Hepatocyte (in vitro differentiated cells): ENCODE results near the gene METTL18. TPM values are rescaled to one million over a fixed set of nuclear protein-coding genes. Genes with fewer than 3 reads are reported as not detected.

Source experiments
- DNase-seq: peaks from one replicate; pipeline ENCODE4 v3.0.0-alpha.2; 2016; ENCODE audit warnings: low spot score
- H2AFZ ChIP-seq: fragments of 200-600 bp; sonication (generic); 2 replicates; pipeline ENCODE4 v1.6.0; 2016; ENCODE audit warnings: antibody characterized with exemption, mild to moderate bottlenecking
- H3K27ac ChIP-seq: fragments of 200-600 bp; sonication (generic); 2 replicates; pipeline ENCODE4 v1.5.1; 2016; ENCODE audit warnings: mild to moderate bottlenecking
- H3K27me3 ChIP-seq: fragments of 200-600 bp; sonication (generic); 2 replicates; pipeline ENCODE4 v1.6.1; 2016
- H3K36me3 ChIP-seq: fragments of 200-600 bp; sonication (generic); replicated peaks from 2 replicates; pipeline ENCODE4 v1.5.1; 2016; ENCODE audit warnings: low read depth; ENCODE audit not compliant: insufficient read depth
- H3K4me1 ChIP-seq: fragments of 200-600 bp; sonication (generic); 2 replicates; pipeline ENCODE4 v1.5.1; 2016; ENCODE audit warnings: mild to moderate bottlenecking, moderate library complexity; ENCODE audit not compliant: insufficient read depth
- H3K4me2 ChIP-seq: fragments of 200-600 bp; sonication (generic); 2 replicates; pipeline ENCODE4 v1.6.0; 2016
- H3K4me3 ChIP-seq: fragments of 200-600 bp; sonication (generic); 2 replicates; pipeline ENCODE4 v1.5.1; 2016; ENCODE audit warnings: mild to moderate bottlenecking
- H3K79me2 ChIP-seq: fragments of 200-600 bp; sonication (generic); 2 replicates; pipeline ENCODE4 v1.6.0; 2017; ENCODE audit warnings: mild to moderate bottlenecking
- H3K9me2 ChIP-seq: fragments of 200-600 bp; sonication (generic); replicated peaks from 2 replicates; pipeline ENCODE4 v1.6.0; 2017; ENCODE audit warnings: mild to moderate bottlenecking; ENCODE audit not compliant: insufficient read depth
- H3K9me3 ChIP-seq: fragments of 200-600 bp; sonication (generic); 2 replicates; pipeline ENCODE4 v1.5.1; 2016; ENCODE audit warnings: low read depth, mild to moderate bottlenecking
- H4K20me1 ChIP-seq: fragments of 200-600 bp; sonication (generic); 2 replicates; pipeline ENCODE4 v1.6.0; 2016; ENCODE audit warnings: mild to moderate bottlenecking; ENCODE audit not compliant: insufficient read depth, poor library complexity, severe bottlenecking
- CTCF ChIP-seq: fragments of 200-600 bp; sonication (generic); IDR thresholded peaks from 2 replicates; pipeline ENCODE4 v1.5.1; 2016; ENCODE audit warnings: antibody characterized with exemption, mild to moderate bottlenecking; ENCODE audit not compliant: poor library complexity
- EZH2 ChIP-seq: fragments of 200-600 bp; sonication (generic); IDR thresholded peaks from 2 replicates; pipeline ENCODE4 v1.6.1; 2016; ENCODE audit warnings: antibody characterized with exemption, mild to moderate bottlenecking, borderline replicate concordance
- EZH2phosphoT487 ChIP-seq: fragments of 200-600 bp; sonication (generic); IDR thresholded peaks from one replicate; pipeline ENCODE4 v1.6.1; 2018; ENCODE audit warnings: antibody characterized with exemption, mild to moderate bottlenecking, low read depth, moderate library complexity; ENCODE audit not compliant: unreplicated experiment, severe bottlenecking
- WGBS: methylation state at CpG from one replicate; pipeline ENCODE4 v1.1.6; 2016; ENCODE audit warnings: low lambda C conversion rate; ENCODE audit errors: missing lambda C conversion rate; 5-methylcytosine and 5-hydroxymethylcytosine counted together
- polyA plus RNA-seq: library from polyadenylated mRNA; unstranded; fragments of >200 nt; fragmentation: Nextera tagmentation; extraction: Ambion mirVana; gene quantifications from 2 replicates; pipeline ENCODE4 v1.2.1, GENCODE V29; 2016
- total RNA-seq: library from RNA; depleted of rRNA; stranded (reverse); fragments of >200 nt; gene quantifications from 2 replicates; pipeline ENCODE4 v1.2.3, GENCODE V29; 2014

The METTL18 gene
- total and polyA plus RNA-seq, 2 experiments from 2014 or later = 6.1 to 10.8 TPM

- no peak overlapping the region for H2AFZ ChIP-seq
- H3K79me2 ChIP-seq = no peaks in the 10 kb centered on the region
- no peaks in the 10 kb centered on the region for H4K20me1 ChIP-seq
- H3K4me3 ChIP-seq = no peak overlapping the region
- no peaks in the 10 kb centered on the region for H3K27me3 ChIP-seq
- no peak overlapping the region for H3K27ac ChIP-seq
- no peak for DNase-seq
- no peaks in the 10 kb centered on the region for H3K9me2 ChIP-seq
- H3K4me1 ChIP-seq = peaks cover 14% of the 10 kb centered on the region
- H3K9me3 ChIP-seq = no peaks in the 10 kb centered on the region
- 72% methylated on average over 1 of the region's 1 CpG for WGBS
- H3K36me3 ChIP-seq = no peaks in the 10 kb centered on the region
- no peak overlapping the region for H3K4me2 ChIP-seq
- TF ChIP-seq EZH2phosphoT487 = no peak
- no peak for TF ChIP-seq EZH2
- no peak for TF ChIP-seq CTCF
Measured at GRCh38 chr1:169764919-169765318, 29.8 kb downstream of the METTL18 start.

- Histone ChIP-seq H3K4me1 (peaks cover 14% of the 10 kb centered on the region), H4K20me1 (no peaks in the 10 kb centered on the region), H3K9me2 (no peaks in the 10 kb centered on the region), H3K4me2 (no peak overlapping the region), H2AFZ (no peak overlapping the region), H3K4me3 (no peak overlapping the region), H3K36me3 (no peaks in the 10 kb centered on the region), H3K27ac (no peak overlapping the region), H3K79me2 (no peaks in the 10 kb centered on the region), H3K27me3 (no peaks in the 10 kb centered on the region), H3K9me3 (no peaks in the 10 kb centered on the region)
- TF ChIP-seq EZH2phosphoT487 = no peak
- no peak for TF ChIP-seq EZH2
- no peak for TF ChIP-seq CTCF
- WGBS = 64% methylated on average over 1 of the region's 1 CpG
- DNase-seq = no peak
Measured at GRCh38 chr1:169762699-169763098, 32.0 kb downstream of the METTL18 start.

- Histone ChIP-seq H2AFZ (no peak overlapping the region), H3K27ac (no peak overlapping the region), H3K79me2 (no peaks in the 10 kb centered on the region), H3K9me2 (no peaks in the 10 kb centered on the region), H3K4me1 (peaks cover 5% of the 10 kb centered on the region), H3K36me3 (no peaks in the 10 kb centered on the region), H3K9me3 (no peaks in the 10 kb centered on the region), H3K4me2 (no peak overlapping the region), H4K20me1 (no peaks in the 10 kb centered on the region), H3K4me3 (no peak overlapping the region), H3K27me3 (no peaks in the 10 kb centered on the region)
- 88% methylated on average over 3 of the region's 3 CpGs for WGBS
- TF ChIP-seq EZH2 (no peak), EZH2phosphoT487 (no peak), CTCF (no peak)
- DNase-seq = no peak
Measured at GRCh38 chr1:169759038-169759437, 35.7 kb downstream of the METTL18 start.

GRCh38 chr1:169753549-169753948 is 41.2 kb downstream of the METTL18 start:
- TF ChIP-seq EZH2 (no peak), EZH2phosphoT487 (no peak), CTCF (no peak)
- no peak overlapping the region for H3K4me3 ChIP-seq
- WGBS = 70% methylated on average over 4 of the region's 4 CpGs
- no peaks in the 10 kb centered on the region for H3K27me3 ChIP-seq
- no peak overlapping the region for H3K4me2 ChIP-seq
- no peaks in the 10 kb centered on the region for H3K79me2 ChIP-seq
- no peak for DNase-seq
- H3K36me3 ChIP-seq = no peaks in the 10 kb centered on the region
- no peak overlapping the region for H3K27ac ChIP-seq
- H4K20me1 ChIP-seq = no peaks in the 10 kb centered on the region
- no peaks in the 10 kb centered on the region for H3K9me3 ChIP-seq
- H3K9me2 ChIP-seq = no peaks in the 10 kb centered on the region
- H3K4me1 ChIP-seq = no peaks in the 10 kb centered on the region
- no peak overlapping the region for H2AFZ ChIP-seq
